A549 (cell line): ENCODE measurements around the gene CTIF. TPM values are rescaled to one million over a fixed set of nuclear protein-coding genes. Genes with fewer than 3 reads are reported as not detected.

Experiments
- ATAC-seq, 2 experiments: fragments of 200-7000 bp in 1 of 2; fragments of >200 bp in 1 of 2; cut with Nextera tagmentation in 1 of 2; cut with Tn5 transposase in 1 of 2; 3 replicates each; pipeline versions ENCODE4 v1.8.0 to v1.9.1; 2018 to 2020; ENCODE audit warnings: mild to moderate bottlenecking in 1 of 2, moderate library complexity in 1 of 2
- CTCF ChIA-PET: fragments of 300-600 bp; sonication (Branson Sonifier 250); formaldehyde crosslinking; extraction: SDS; loops from one replicate; lab custom pipeline; 2021; ENCODE audit warnings: antibody characterized with exemption, inconsistent platforms; lab: Yijun Ruan, JAX
- POLR2A ChIA-PET: fragments of 350-600 bp; formaldehyde crosslinking; extraction: SDS; loops from one replicate; lab custom pipeline; 2021; ENCODE audit warnings: antibody characterized with exemption, inconsistent platforms; lab: Yijun Ruan, JAX
- DNase-seq, 2 experiments: peaks; one replicate each; pipeline versions ENCODE4 v3.0.0 to v3.0.0-alpha.2; 2011 to 2016; ENCODE audit warnings: low read depth in 1 of 2, low spot score in 1 of 2
- FAIRE-seq: peaks from 2 replicates; lab custom pipeline; 2011; peaks lifted over from hg19 to GRCh38; lab: Jason Lieb, UNC
- H3K27ac ChIP-seq, 2 experiments: fragments of >200 bp; sonication (Bioruptor Twin); formaldehyde crosslinking; 3 replicates each; pipeline ENCODE4 v1.5.1; 2016 to 2017
- H3K4me1 ChIP-seq: fragments of >200 bp; sonication (Bioruptor Twin); formaldehyde crosslinking; 3 replicates; pipeline ENCODE4 v1.6.1; 2016
- H3K4me2 ChIP-seq: fragments of >200 bp; sonication (Bioruptor Twin); formaldehyde crosslinking; 3 replicates; pipeline ENCODE4 v1.6.1; 2016
- H3K4me3 ChIP-seq: fragments of >200 bp; sonication (Bioruptor Twin); formaldehyde crosslinking; 3 replicates; pipeline ENCODE4 v1.5.1; 2016
- H3K9me3 ChIP-seq: fragments of >200 bp; sonication (Bioruptor Twin); formaldehyde crosslinking; 3 replicates; pipeline ENCODE4 v1.6.1; 2016
- BCL3 ChIP-seq: fragments of >200 bp; sonication (Bioruptor Twin); formaldehyde crosslinking; IDR thresholded peaks from 3 replicates; pipeline ENCODE4 v1.6.1; 2016
- CHD4 ChIP-seq: fragments of 200-600 bp; sonication (generic); IDR thresholded peaks from 2 replicates; pipeline ENCODE4 v1.6.1; 2016; ENCODE audit warnings: antibody characterized with exemption, mild to moderate bottlenecking, borderline replicate concordance
- CTCF ChIP-seq: fragments of >200 bp; sonication (Bioruptor Twin); formaldehyde crosslinking; IDR thresholded peaks from 3 replicates; pipeline ENCODE4 v1.5.1; 2016
- E2F6 ChIP-seq: IDR thresholded peaks from 2 replicates; pipeline ENCODE4 v1.6.1; 2012; ENCODE audit warnings: low read depth, borderline replicate concordance
- EHF ChIP-seq: fragments of 250-450 bp; sonication (Bioruptor Pico); IDR thresholded peaks from 2 replicates; pipeline ENCODE4 v1.5.0; 2020; ENCODE audit warnings: mild to moderate bottlenecking
- EHMT2 ChIP-seq: fragments of 200-600 bp; sonication (generic); IDR thresholded peaks from 2 replicates; pipeline ENCODE4 v1.6.1; 2016; ENCODE audit warnings: antibody characterized with exemption, low read depth, mild to moderate bottlenecking, moderate library complexity
- FOSB ChIP-seq: fragments of 250-450 bp; sonication (Bioruptor Pico); IDR thresholded peaks from 2 replicates; pipeline ENCODE4 v1.5.0; 2020; ENCODE audit warnings: mild to moderate bottlenecking, moderate library complexity
- FOSL2 ChIP-seq, 2 experiments: fragments of 450-650 bp in 1 of 2; fragments of >200 bp in 1 of 2; sonication (Bioruptor Twin) in 1 of 2; formaldehyde crosslinking; IDR thresholded peaks; 2 replicates each; pipeline versions ENCODE4 v1.5.0 to v1.6.1; 2016 to 2020; ENCODE audit warnings: mild to moderate bottlenecking in 1 of 2, moderate library complexity in 1 of 2
- FOXS1 ChIP-seq: fragments of 250-450 bp; sonication (Bioruptor Pico); IDR thresholded peaks from 2 replicates; pipeline ENCODE4 v1.5.0; 2020; ENCODE audit warnings: mild to moderate bottlenecking, moderate library complexity
- HES2 ChIP-seq: fragments of >200 bp; sonication (Bioruptor Twin); formaldehyde crosslinking; IDR thresholded peaks from 2 replicates; pipeline ENCODE4 v1.6.1; 2016
- HEYL ChIP-seq: fragments of 250-450 bp; sonication (Bioruptor Pico); IDR thresholded peaks from 2 replicates; pipeline ENCODE4 v1.8.0; 2021; ENCODE audit warnings: mild to moderate bottlenecking, moderate library complexity
- HMGXB4 ChIP-seq: fragments of 250-450 bp; sonication (Bioruptor Pico); IDR thresholded peaks from 2 replicates; pipeline ENCODE4 v1.5.0; 2021; ENCODE audit warnings: mild to moderate bottlenecking, moderate library complexity, borderline replicate concordance
- HOXB5 ChIP-seq: fragments of 250-450 bp; sonication (Bioruptor Pico); IDR thresholded peaks from 2 replicates; pipeline ENCODE4 v1.5.0; 2020; ENCODE audit warnings: mild to moderate bottlenecking, moderate library complexity
- JUNB ChIP-seq: fragments of >200 bp; sonication (Bioruptor Twin); formaldehyde crosslinking; IDR thresholded peaks from 2 replicates; pipeline ENCODE4 v1.6.1; 2016
- KDM5A ChIP-seq: fragments of 200-600 bp; sonication (generic); IDR thresholded peaks from 2 replicates; pipeline ENCODE4 v1.6.1; 2016; ENCODE audit warnings: antibody characterized with exemption, mild to moderate bottlenecking
- MAFK ChIP-seq: fragments of 450-650 bp; IDR thresholded peaks from 2 replicates; pipeline ENCODE4 v1.6.1; 2014; ENCODE audit not compliant: partially characterized antibody
- MAZ ChIP-seq: fragments of 150-350 bp; IDR thresholded peaks from 2 replicates; pipeline ENCODE4 v1.6.1; 2014; ENCODE audit warnings: antibody characterized with exemption, low read depth, low read length, borderline replicate concordance
- NFE2L2 ChIP-seq: fragments of 150-350 bp; conservative IDR thresholded peaks from 2 replicates; pipeline ENCODE4 v1.6.1; 2014; ENCODE audit warnings: low read length
- PBX3 ChIP-seq: IDR thresholded peaks from 2 replicates; pipeline ENCODE4 v1.6.1; 2012
- PHF8 ChIP-seq: fragments of 200-600 bp; sonication (generic); IDR thresholded peaks from 2 replicates; pipeline ENCODE4 v1.6.1; 2016; ENCODE audit warnings: low read depth, mild to moderate bottlenecking, antibody characterized with exemption, moderate library complexity, borderline replicate concordance
- RAD21 ChIP-seq, 2 experiments: fragments of >200 bp in 1 of 2; sonication (Bioruptor Twin) in 1 of 2; formaldehyde crosslinking in 1 of 2; IDR thresholded peaks in 1 of 2; conservative IDR thresholded peaks in 1 of 2; 2 replicates in 1 of 2; 3 replicates in 1 of 2; pipeline ENCODE4 v1.6.1; 2012 to 2018; ENCODE audit warnings: inconsistent platforms in 1 of 2
- RARB ChIP-seq: fragments of 250-450 bp; sonication (Bioruptor Pico); IDR thresholded peaks from 2 replicates; pipeline ENCODE4 v1.8.0; 2021; ENCODE audit warnings: mild to moderate bottlenecking, moderate library complexity
- SMC3 ChIP-seq: fragments of >200 bp; sonication (Bioruptor Twin); formaldehyde crosslinking; IDR thresholded peaks from 3 replicates; pipeline ENCODE4 v1.6.1; 2018; ENCODE audit warnings: inconsistent platforms
- TP53 ChIP-seq: fragments of 250-450 bp; sonication (Bioruptor Pico); IDR thresholded peaks from 2 replicates; pipeline ENCODE4 v1.5.0; 2021; ENCODE audit warnings: mild to moderate bottlenecking, moderate library complexity
- ZC3H11A ChIP-seq: fragments of 450-650 bp; IDR thresholded peaks from 2 replicates; pipeline ENCODE4 v1.6.1; 2014; ENCODE audit warnings: antibody characterized with exemption, mild to moderate bottlenecking
- ZFP36 ChIP-seq: fragments of 450-650 bp; IDR thresholded peaks from 2 replicates; pipeline ENCODE4 v1.6.1; 2014; ENCODE audit warnings: borderline replicate concordance; ENCODE audit not compliant: partially characterized antibody
- WGBS: methylation state at CpG from one replicate; pipeline ENCODE4 v1.1.6; 2017; ENCODE audit errors: missing lambda C conversion rate; 5-methylcytosine and 5-hydroxymethylcytosine counted together
- polyA plus RNA-seq, 4 experiments: library from polyadenylated mRNA; depleted of rRNA in 3 of 4; stranded (reverse); fragments of >200 nt; fragmentation: RNase III in 1 of 4; extraction: RNeasy Plus Mini Kit Qiagen cat#74134 plus additional on column Dnase treatment in 1 of 4; gene quantifications; 2 replicates in 3 of 4; 3 replicates in 1 of 4; pipeline ENCODE4 v1.2.3, GENCODE V29; 2011 to 2017

Gene CTIF
- polyA plus RNA-seq, 2 of the 4 experiments (the other 2 are of a cell fraction), result 17.0 to 24.7 TPM

- Histone ChIP-seq H3K4me1 (peaks cover 40% of the 10 kb centered on the region), H3K9me3 (no peaks in the 10 kb centered on the region), H3K27ac (no peak overlapping the region), H3K4me2 (no peak overlapping the region)
- no peak for DNase-seq
- POLR2A ChIA-PET, result no interaction called here
- ATAC-seq, result no peak
- no peak for FAIRE-seq
- CTCF ChIA-PET, result no interaction called here
- 89% methylated on average over 4 of the region's 4 CpGs for WGBS
- no peak for TF ChIP-seq HMGXB4 (CRISPR knock-in tag)
- no peak for TF ChIP-seq NFE2L2
- TF ChIP-seq BCL3, result no peak
- no peak for TF ChIP-seq RAD21 (conservative IDR thresholded peaks at IDR 0.05 in 1 of 2, IDR thresholded peaks at IDR 0.05 in 1 of 2)
- TF ChIP-seq HOXB5 (CRISPR knock-in tag), result no peak
- TF ChIP-seq HEYL (CRISPR knock-in tag), result no peak
- TF ChIP-seq TP53 (CRISPR knock-in tag), result no peak
- TF ChIP-seq FOXS1 (CRISPR knock-in tag), result no peak
- no peak for TF ChIP-seq KDM5A
- TF ChIP-seq HES2, result no peak
- TF ChIP-seq EHF (CRISPR knock-in tag), result no peak
- no peak for TF ChIP-seq ZFP36
- no peak for TF ChIP-seq FOSB
- no peak for TF ChIP-seq EHMT2
- TF ChIP-seq RARB (CRISPR knock-in tag), result no peak
- no peak for TF ChIP-seq PHF8
- TF ChIP-seq CHD4, result no peak
- TF ChIP-seq, all 56 proteins: peak for 0
- no peak overlapping the region for H3K4me3 ChIP-seq
Observed at GRCh38 chr18:48845174-48845573, 306.3 kb downstream of the CTIF start.

GRCh38 chr18:48846423-48846932, 307.6 kb downstream of the CTIF start:
- Histone ChIP-seq H3K4me3 (no peak overlapping the region), H3K9me3 (no peaks in the 10 kb centered on the region), H3K27ac (no peak overlapping the region), H3K4me2 (no peak overlapping the region), H3K4me1 (peaks cover 32% of the 10 kb centered on the region)
- no peak for DNase-seq
- TF ChIP-seq SMC3 (no peak), MAFK (no peak), E2F6 (no peak), CTCF (no peak), HES2 (no peak), JUNB (no peak), PBX3 (no peak), ZC3H11A (no peak), FOSL2 (IDR thresholded peaks at IDR 0.05) (no peak), FOSL2 (CRISPR knock-in tag; IDR thresholded peaks at IDR 0.05) (no peak), MAZ (no peak), PHF8 (no peak), ZFP36 (no peak)
- 90% methylated on average over 2 of the region's 2 CpGs for WGBS
- CTCF ChIA-PET, result no interaction called here
- FAIRE-seq, result no peak
- POLR2A ChIA-PET, result no interaction called here
- no peak for ATAC-seq
